ENCODE data around the gene CCL1.

Gene CCL1

DNA sequence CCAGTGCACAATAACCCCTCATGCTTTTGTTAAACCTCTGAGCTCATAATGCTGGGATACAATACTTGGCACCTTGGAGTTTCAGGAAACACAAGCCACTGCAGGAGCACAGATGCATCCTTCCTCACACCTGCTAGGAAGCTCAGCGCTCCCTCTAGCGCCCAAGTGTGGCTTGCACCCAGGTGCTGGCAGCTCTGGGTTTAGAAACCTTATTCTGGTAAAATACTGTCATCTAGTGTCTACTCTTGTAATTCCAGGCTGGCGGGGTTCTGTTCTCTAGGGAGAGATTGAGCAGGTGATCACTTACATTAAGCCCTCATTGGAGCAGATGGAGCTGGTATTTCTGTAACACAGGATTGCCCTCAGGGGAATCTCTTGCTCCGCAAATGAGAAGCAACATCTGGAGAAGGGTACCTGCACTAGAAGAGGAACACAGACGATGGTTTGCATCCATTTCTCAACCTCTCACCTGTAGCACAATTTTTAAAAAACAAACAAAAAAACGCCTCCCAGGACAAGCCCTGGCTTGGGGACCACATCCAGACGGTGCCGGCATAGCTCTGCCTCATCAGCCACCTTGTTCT, 1.5 kb downstream of the CCL1 start:
- TF ChIP-seq ZFX (IDR thresholded peaks at IDR 0.05; ENCODE audit: borderline replicate concordance) = no peak
- TF ChIP-seq, protein P1, sequence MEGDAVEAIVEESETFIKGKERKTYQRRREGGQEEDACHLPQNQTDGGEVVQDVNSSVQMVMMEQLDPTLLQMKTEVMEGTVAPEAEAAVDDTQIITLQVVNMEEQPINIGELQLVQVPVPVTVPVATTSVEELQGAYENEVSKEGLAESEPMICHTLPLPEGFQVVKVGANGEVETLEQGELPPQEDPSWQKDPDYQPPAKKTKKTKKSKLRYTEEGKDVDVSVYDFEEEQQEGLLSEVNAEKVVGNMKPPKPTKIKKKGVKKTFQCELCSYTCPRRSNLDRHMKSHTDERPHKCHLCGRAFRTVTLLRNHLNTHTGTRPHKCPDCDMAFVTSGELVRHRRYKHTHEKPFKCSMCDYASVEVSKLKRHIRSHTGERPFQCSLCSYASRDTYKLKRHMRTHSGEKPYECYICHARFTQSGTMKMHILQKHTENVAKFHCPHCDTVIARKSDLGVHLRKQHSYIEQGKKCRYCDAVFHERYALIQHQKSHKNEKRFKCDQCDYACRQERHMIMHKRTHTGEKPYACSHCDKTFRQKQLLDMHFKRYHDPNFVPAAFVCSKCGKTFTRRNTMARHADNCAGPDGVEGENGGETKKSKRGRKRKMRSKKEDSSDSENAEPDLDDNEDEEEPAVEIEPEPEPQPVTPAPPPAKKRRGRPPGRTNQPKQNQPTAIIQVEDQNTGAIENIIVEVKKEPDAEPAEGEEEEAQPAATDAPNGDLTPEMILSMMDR (IDR thresholded peaks at IDR 0.05) = peak; percentile 99
- no peak overlapping the region for H3K27ac ChIP-seq

DNA sequence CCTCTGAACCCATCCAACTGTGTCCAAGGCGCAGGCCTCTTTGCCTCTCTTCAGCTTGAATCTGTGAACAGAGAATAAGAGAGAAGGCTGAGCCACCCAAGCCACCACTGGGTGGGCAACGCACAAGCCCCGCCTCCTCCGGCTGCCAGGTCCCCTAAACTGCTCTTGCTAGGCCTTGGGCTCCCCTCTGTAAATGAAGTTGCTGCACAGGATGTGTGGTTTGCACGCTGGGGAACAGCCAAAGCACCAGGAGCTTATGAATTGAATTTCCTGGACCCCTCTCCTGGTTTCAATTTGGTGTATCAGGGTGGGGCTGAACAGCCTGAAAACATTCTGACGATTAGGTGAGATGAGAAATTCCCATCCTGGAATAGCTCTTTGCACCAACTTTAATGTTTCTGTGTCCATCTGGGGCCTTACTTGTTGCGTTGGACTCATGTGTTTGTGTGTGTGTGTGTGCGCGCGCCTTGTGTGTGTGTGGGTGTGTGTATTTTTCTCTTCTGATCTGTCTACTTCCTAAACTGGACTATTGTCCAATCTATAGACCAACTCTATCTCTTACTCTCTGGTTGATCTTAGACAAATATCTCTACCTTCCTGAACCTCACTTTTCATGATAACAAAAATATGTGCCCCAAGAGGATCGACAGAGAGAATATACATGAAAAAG, 2.3 kb downstream of the CCL1 start:
- H3K27ac ChIP-seq = no peak overlapping the region
- no peak for TF ChIP-seq ZFX (IDR thresholded peaks at IDR 0.05; ENCODE audit: borderline replicate concordance)
- TF ChIP-seq, protein P1 (IDR thresholded peaks at IDR 0.05) = no peak

DNA sequence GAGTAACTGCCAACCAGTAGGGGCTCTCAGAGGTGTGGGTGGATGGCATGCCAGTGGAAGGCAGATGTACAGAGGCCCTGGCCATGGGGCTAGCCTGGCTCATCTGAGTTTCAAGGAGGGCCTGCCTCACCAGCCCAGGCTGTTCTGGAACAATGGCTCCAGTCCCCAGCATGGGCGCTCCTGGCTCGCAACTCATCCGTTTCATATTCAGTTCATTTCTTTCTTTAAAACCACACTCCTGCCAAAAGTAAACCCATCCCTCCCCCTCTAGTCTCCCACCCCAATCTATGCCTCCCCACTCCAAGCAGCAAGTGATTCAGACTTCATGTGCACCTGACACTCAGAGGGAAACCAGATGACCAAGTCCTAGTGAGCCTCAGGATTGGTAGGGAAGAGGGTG, 4.4 kb downstream of the CCL1 start:
- no peak for TF ChIP-seq ZFX (IDR thresholded peaks at IDR 0.05; ENCODE audit: borderline replicate concordance)
- TF ChIP-seq, protein P1 (IDR thresholded peaks at IDR 0.05) = no peak
- H3K27ac ChIP-seq = no peak overlapping the region

DNA sequence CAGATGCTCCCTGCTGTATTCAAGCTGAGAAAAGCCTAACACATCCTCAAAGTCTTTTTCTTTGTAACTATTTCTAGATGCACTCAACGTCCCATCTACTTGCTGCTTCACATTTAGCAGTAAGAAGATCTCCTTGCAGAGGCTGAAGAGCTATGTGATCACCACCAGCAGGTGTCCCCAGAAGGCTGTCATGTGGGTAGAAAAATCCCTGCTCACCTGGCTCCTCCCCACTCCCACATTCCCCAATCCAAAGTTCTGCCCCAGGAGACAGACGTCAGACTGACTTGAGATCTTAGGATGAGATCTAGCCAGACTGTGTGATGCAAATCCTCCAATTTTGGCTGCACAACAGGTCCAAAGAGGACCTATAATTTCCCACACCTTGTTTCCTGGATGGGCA, 5.6 kb downstream of the CCL1 start:
- TF ChIP-seq, protein P1 (IDR thresholded peaks at IDR 0.05) = no peak
- TF ChIP-seq ZFX (IDR thresholded peaks at IDR 0.05; ENCODE audit: borderline replicate concordance) = no peak
- H3K27ac ChIP-seq = no peak overlapping the region

DNA sequence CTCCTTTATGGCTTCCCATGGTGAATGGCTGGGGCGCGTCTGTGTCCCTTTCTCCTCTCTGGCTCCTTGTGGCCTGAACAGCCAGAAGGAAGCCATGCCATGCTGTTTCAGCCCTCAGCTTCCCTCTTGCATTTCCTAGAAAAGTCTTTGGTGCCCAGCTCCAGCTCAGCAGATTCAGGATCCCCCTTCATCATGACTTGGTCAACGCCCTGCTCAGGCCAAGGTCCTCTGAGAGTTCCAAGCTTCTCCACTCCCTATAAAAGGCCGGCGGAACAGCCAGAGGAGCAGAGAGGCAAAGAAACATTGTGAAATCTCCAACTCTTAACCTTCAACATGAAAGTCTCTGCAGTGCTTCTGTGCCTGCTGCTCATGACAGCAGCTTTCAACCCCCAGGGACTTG, 6.8 kb downstream of the CCL1 start, which contains the start of gene CCL13:
Gene CCL13, plus strand, starts transcription at position 287 of the 400 bp plus-strand sequence. Its CDS starts 47 bp downstream, at position 334.
- TF ChIP-seq ZFX (IDR thresholded peaks at IDR 0.05; ENCODE audit: borderline replicate concordance) = no peak
- TF ChIP-seq, protein P1 (IDR thresholded peaks at IDR 0.05) = no peak
- H3K27ac ChIP-seq = no peak within 1 kb of the TSS

DNA sequence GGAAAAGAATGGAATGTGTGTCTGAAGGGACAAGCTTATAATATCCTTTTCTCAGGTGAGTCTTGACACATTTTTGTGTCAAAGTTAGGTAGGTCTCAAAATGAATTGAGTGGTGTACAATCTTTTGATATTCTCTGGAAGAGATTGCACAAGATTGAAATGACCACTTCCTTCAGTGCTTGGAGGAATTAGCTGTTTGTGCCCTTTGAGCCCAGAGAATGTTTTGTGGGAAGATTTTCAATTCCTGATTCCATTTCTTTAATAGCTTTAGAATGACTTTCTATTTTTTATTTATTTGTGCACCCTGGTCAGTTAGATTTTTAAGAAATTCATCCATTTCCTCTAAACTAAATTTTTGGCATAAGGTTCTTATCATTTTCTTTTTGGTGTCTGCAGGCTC, 8.4 kb downstream of the CCL1 start:
- TF ChIP-seq, protein P1 (IDR thresholded peaks at IDR 0.05) = no peak
- H3K27ac ChIP-seq = no peak overlapping the region

DNA sequence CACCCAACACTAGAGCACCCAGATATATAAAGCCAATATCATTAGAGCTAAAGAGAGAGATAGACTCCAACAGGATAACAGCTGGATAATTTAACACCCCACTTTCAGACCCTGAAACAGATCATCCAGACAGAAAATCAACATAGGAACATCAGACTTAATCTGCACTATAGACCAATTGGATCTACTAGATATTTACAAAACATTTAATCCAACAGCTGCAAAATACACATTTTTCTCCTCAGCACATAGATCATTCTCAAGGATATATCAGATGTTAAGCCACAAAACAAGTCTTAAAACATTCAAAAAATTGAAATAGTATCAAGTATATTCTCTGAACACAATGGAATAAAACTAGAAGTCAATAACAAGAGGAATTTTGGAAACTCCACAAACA, 10.8 kb downstream of the CCL1 start:
- H3K27ac ChIP-seq = no peak overlapping the region
- TF ChIP-seq ZFX (IDR thresholded peaks at IDR 0.05; ENCODE audit: borderline replicate concordance) = no peak
- TF ChIP-seq, protein P1 (IDR thresholded peaks at IDR 0.05) = no peak

Measured in 22Rv1 (cell line).